PC-9 (cell line): ENCODE data around the gene MRFAP1.

Experiments used
- EZH2 ChIP-seq: fragments of 200-600 bp; sonication (generic); IDR thresholded peaks from 2 replicates; pipeline ENCODE4 v1.8.0; 2017; ENCODE audit warnings: antibody characterized with exemption, low read depth
- TF ChIP-seq, protein P1 (sequence below): fragments of 200-600 bp; sonication (generic); conservative IDR thresholded peaks from 2 replicates; pipeline ENCODE4 v1.6.1; 2017; ENCODE audit warnings: mixed run types, antibody characterized with exemption, mild to moderate bottlenecking, moderate library complexity

DNA sequence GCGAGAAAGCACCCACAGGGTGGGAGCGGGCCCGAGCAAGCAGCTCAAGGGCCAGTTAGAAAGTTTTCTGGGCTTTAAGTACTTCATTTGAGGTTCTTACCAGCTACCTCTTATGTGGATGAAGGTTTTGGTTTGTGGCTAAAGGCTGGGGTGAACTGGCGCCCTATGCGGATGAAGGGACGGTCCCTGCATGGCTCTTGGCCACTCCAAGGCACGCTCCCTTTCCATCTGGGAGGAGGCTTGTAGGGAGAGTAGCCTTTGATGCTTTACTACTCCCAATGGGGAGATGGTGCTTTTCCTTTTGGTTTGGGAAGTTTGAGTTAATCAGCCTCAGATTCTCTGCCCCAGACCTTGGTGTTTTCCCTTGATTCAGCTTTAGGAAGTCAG is 17.7 kb downstream of the MRFAP1 start:
- TF ChIP-seq, protein P1, sequence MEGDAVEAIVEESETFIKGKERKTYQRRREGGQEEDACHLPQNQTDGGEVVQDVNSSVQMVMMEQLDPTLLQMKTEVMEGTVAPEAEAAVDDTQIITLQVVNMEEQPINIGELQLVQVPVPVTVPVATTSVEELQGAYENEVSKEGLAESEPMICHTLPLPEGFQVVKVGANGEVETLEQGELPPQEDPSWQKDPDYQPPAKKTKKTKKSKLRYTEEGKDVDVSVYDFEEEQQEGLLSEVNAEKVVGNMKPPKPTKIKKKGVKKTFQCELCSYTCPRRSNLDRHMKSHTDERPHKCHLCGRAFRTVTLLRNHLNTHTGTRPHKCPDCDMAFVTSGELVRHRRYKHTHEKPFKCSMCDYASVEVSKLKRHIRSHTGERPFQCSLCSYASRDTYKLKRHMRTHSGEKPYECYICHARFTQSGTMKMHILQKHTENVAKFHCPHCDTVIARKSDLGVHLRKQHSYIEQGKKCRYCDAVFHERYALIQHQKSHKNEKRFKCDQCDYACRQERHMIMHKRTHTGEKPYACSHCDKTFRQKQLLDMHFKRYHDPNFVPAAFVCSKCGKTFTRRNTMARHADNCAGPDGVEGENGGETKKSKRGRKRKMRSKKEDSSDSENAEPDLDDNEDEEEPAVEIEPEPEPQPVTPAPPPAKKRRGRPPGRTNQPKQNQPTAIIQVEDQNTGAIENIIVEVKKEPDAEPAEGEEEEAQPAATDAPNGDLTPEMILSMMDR: no peak
- TF ChIP-seq EZH2: no peak
